Right lung (tissue), 5 donors: ENCODE results near the gene DISP3. TPM values are rescaled to one million over a fixed set of nuclear protein-coding genes. Genes with fewer than 3 reads are reported as not detected.

Experiments used
- DNase-seq, 2 donors: peaks; one replicate each; pipeline ENCODE4 v3.0.0-alpha.2; 2013
- polyA plus RNA-seq, 5 donors: library from polyadenylated mRNA; unstranded; fragments of 120-200 nt; gene quantifications; one replicate each; pipeline versions ENCODE4 v1.2.1 to v1.2.3, GENCODE V29; 2013; ENCODE audit warnings: inconsistent platforms in 1 of 5, low replicate concordance in 1 of 5; ENCODE audit not compliant: insufficient read length in 5 of 5, insufficient read depth in 1 of 5

Gene DISP3
- polyA plus RNA-seq, 5 donors: 0.42 to 0.89 (median 0.50) TPM

- DNase-seq: no peak
Measured at GRCh38 chr1:11507309-11507708, 28.4 kb downstream of the DISP3 start.

GRCh38 chr1:11513681-11514080 lies 34.7 kb downstream of the DISP3 start:
- DNase-seq: no peak

- DNase-seq: no peak
Measured at GRCh38 chr1:11514366-11514765, 35.4 kb downstream of the DISP3 start.

- DNase-seq: no peak
Measured at GRCh38 chr1:11515368-11516300, 36.7 kb downstream of the DISP3 start.

GRCh38 chr1:11516961-11517635 lies 38.1 kb downstream of the DISP3 start:
- no peak for DNase-seq

GRCh38 chr1:11518016-11518701 lies 39.2 kb downstream of the DISP3 start:
- DNase-seq: no peak

GRCh38 chr1:11518791-11519628 lies 40.1 kb downstream of the DISP3 start:
- no peak for DNase-seq

GRCh38 chr1:11519629-11520031 lies 40.7 kb downstream of the DISP3 start:
- DNase-seq: no peak

- no peak for DNase-seq
Measured at GRCh38 chr1:11520531-11521233, 41.7 kb downstream of the DISP3 start.

GRCh38 chr1:11521582-11522399 lies 42.8 kb downstream of the DISP3 start:
- no peak for DNase-seq

GRCh38 chr1:11522400-11523235 lies 43.7 kb downstream of the DISP3 start:
- no peak for DNase-seq

- DNase-seq: no peak
Measured at GRCh38 chr1:11523261-11523660, 44.3 kb downstream of the DISP3 start.

GRCh38 chr1:11523746-11524464 lies 45.0 kb downstream of the DISP3 start:
- no peak for DNase-seq

- no peak for DNase-seq
Measured at GRCh38 chr1:11524465-11525150, 45.7 kb downstream of the DISP3 start.

- no peak for DNase-seq
Measured at GRCh38 chr1:11525151-11525505, 46.2 kb downstream of the DISP3 start.

- DNase-seq: no peak
Measured at GRCh38 chr1:11525516-11525915, 46.6 kb downstream of the DISP3 start.

GRCh38 chr1:11526071-11526895 lies 47.3 kb downstream of the DISP3 start:
- no peak for DNase-seq
